ENCODE results near the gene NOP9.

DNA sequence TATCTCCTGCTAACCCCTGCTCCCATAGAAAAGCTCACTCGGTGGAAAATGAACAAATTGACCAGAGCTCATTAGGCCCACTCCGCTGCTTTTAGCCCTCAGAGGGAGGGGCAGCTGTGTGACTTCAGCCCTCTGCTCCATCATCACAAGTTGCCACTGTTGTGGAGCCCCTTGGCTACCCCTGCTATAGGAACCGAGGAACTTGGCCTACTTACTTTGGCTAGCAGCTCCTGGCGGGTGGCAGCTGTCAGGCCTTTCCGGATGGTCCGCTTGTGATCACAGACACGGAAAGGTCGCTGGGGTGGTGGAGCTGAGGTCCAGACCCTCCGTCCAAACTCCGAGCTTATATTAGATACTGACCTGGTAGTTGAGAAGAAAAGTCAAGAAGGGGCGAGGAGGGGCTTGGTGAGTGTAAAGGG is 7.5 kb downstream of the NOP9 start:
- TF ChIP-seq HDGF (IDR thresholded peaks at IDR 0.05; ENCODE audit: borderline replicate concordance) = no peak
- no peak for TF ChIP-seq SUZ12 (IDR thresholded peaks at IDR 0.05)
- no peak for TF ChIP-seq TARDBP (IDR thresholded peaks at IDR 0.05)
- no peak for TF ChIP-seq FOXA1 (IDR thresholded peaks at IDR 0.05)
- TF ChIP-seq ELF4 (IDR thresholded peaks at IDR 0.05) = no peak
- no peak for TF ChIP-seq NFRKB (IDR thresholded peaks at IDR 0.05)
- no peak for TF ChIP-seq L3MBTL2 (conservative IDR thresholded peaks at IDR 0.05)
- no peak for TF ChIP-seq LEF1 (IDR thresholded peaks at IDR 0.05; ENCODE audit: borderline replicate concordance)
- TF ChIP-seq FOXM1 (IDR thresholded peaks at IDR 0.05; ENCODE audit: borderline replicate concordance) = no peak
- TF ChIP-seq SP1 (IDR thresholded peaks at IDR 0.05) = no peak
- no peak for TF ChIP-seq FOXK2 (IDR thresholded peaks at IDR 0.05)
- no peak for TF ChIP-seq ARNT (IDR thresholded peaks at IDR 0.05)
- TF ChIP-seq BHLHE40 (IDR thresholded peaks at IDR 0.05; ENCODE audit: borderline replicate concordance) = no peak
- TF ChIP-seq, protein P1, sequence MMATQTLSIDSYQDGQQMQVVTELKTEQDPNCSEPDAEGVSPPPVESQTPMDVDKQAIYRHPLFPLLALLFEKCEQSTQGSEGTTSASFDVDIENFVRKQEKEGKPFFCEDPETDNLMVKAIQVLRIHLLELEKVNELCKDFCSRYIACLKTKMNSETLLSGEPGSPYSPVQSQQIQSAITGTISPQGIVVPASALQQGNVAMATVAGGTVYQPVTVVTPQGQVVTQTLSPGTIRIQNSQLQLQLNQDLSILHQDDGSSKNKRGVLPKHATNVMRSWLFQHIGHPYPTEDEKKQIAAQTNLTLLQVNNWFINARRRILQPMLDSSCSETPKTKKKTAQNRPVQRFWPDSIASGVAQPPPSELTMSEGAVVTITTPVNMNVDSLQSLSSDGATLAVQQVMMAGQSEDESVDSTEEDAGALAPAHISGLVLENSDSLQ (IDR thresholded peaks at IDR 0.05) = no peak

Data from HEK293T (cell line).